ENCODE data around the gene RAB1A. TPM values are rescaled to one million over a fixed set of nuclear protein-coding genes. Genes with fewer than 3 reads are reported as not detected.
A peak's percentile ranks its signal among the peaks of the same experiment; 100 is the strongest.

RAB1A gene
- total and polyA plus RNA-seq, 9 of the 15 experiments (the other 6 are each of a cell fraction or from before 2014, with no cell fraction given): 43.8 to 163 (median 67.7) TPM

DNA sequence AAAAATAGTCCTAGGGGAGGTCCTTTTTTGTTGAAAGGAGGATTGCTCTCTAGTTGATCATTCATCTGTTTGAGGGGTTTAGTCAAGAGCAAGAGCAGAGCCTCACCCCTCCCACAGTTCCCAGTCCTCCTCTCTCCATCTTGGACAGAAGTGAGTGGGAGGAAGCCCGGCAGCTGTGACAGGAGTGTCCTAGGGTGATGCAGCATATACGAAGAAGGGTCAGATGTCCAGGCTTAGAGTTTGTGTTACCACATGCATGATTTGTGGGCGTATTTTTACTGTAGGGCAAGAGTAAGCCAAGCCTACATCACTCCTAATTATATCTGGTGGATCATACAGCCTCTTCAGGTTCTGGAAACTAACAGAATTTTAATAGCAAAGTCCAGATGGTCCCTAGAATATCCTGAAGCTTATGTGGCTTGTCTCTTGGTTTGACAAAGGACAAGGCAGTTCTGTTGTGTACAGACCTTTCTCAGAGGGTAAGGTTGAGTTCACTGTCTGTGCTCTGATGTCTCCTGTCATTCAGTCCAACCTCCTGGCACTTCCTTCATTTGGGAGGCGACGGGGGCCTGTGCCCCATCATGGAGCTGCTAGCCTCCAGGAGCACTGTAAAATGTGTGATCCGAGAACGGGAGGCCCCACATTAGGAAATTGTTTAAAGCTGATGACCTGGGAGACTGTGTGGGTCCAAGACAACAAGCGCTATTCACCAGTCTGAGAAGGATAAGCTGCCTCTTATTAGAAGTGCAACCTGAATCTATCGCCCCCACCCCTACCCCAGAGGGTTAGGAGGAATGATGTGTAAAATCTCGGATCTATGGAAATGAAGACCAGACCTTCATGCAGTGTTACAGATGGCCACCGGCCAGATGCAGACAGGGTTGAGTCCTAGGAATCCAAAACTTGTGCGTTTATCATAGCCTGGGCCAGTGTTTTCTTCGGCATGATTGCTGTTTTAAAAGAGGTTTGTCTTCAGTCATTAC is 66.8 kb downstream of the RAB1A start (continued):
- TF ChIP-seq, protein P1, sequence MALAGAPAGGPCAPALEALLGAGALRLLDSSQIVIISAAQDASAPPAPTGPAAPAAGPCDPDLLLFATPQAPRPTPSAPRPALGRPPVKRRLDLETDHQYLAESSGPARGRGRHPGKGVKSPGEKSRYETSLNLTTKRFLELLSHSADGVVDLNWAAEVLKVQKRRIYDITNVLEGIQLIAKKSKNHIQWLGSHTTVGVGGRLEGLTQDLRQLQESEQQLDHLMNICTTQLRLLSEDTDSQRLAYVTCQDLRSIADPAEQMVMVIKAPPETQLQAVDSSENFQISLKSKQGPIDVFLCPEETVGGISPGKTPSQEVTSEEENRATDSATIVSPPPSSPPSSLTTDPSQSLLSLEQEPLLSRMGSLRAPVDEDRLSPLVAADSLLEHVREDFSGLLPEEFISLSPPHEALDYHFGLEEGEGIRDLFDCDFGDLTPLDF (CRISPR knock-in tag; IDR thresholded peaks at IDR 0.05): no peak
- TF ChIP-seq, protein P2, sequence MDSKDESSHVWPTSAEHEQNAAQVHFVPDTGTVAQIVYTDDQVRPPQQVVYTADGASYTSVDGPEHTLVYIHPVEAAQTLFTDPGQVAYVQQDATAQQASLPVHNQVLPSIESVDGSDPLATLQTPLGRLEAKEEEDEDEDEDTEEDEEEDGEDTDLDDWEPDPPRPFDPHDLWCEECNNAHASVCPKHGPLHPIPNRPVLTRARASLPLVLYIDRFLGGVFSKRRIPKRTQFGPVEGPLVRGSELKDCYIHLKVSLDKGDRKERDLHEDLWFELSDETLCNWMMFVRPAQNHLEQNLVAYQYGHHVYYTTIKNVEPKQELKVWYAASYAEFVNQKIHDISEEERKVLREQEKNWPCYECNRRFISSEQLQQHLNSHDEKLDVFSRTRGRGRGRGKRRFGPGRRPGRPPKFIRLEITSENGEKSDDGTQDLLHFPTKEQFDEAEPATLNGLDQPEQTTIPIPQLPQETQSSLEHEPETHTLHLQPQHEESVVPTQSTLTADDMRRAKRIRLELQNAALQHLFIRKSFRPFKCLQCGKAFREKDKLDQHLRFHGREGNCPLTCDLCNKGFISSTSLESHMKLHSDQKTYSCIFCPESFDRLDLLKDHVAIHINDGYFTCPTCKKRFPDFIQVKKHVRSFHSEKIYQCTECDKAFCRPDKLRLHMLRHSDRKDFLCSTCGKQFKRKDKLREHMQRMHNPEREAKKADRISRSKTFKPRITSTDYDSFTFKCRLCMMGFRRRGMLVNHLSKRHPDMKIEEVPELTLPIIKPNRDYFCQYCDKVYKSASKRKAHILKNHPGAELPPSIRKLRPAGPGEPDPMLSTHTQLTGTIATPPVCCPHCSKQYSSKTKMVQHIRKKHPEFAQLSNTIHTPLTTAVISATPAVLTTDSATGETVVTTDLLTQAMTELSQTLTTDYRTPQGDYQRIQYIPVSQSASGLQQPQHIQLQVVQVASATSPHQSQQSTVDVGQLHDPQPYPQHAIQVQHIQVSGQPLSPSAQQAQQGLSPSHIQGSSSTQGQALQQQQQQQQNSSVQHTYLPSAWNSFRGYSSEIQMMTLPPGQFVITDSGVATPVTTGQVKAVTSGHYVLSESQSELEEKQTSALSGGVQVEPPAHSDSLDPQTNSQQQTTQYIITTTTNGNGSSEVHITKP (IDR thresholded peaks at IDR 0.05; ENCODE audit: partially characterized antibody): peak; percentile 29
- TF ChIP-seq, protein P3, sequence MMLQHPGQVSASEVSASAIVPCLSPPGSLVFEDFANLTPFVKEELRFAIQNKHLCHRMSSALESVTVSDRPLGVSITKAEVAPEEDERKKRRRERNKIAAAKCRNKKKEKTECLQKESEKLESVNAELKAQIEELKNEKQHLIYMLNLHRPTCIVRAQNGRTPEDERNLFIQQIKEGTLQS (IDR thresholded peaks at IDR 0.05): peak; percentile 37
- TF ChIP-seq, protein P3 (CRISPR knock-in tag; conservative IDR thresholded peaks at IDR 0.05): no peak
- peak; percentile 78 for TF ChIP-seq C11orf30 (IDR thresholded peaks at IDR 0.05; ENCODE audit: low read depth)
- no peak for TF ChIP-seq NFIC (IDR thresholded peaks at IDR 0.05)
- TF ChIP-seq HMG20A (CRISPR knock-in tag; conservative IDR thresholded peaks at IDR 0.05): no peak
- 0 out of 2 replicates have a peak, but pooled peaks have one; percentile 25 for TF ChIP-seq ZNF766 (CRISPR knock-in tag; conservative IDR thresholded peaks at IDR 0.05)
- no peak for TF ChIP-seq ZNF184 (CRISPR knock-in tag; IDR thresholded peaks at IDR 0.05)
- no peak for TF ChIP-seq PRPF4 (IDR thresholded peaks at IDR 0.05; ENCODE audit: insufficient read depth, low read depth, low read length, poor library complexity, severe bottlenecking)
- TF ChIP-seq, protein P4, sequence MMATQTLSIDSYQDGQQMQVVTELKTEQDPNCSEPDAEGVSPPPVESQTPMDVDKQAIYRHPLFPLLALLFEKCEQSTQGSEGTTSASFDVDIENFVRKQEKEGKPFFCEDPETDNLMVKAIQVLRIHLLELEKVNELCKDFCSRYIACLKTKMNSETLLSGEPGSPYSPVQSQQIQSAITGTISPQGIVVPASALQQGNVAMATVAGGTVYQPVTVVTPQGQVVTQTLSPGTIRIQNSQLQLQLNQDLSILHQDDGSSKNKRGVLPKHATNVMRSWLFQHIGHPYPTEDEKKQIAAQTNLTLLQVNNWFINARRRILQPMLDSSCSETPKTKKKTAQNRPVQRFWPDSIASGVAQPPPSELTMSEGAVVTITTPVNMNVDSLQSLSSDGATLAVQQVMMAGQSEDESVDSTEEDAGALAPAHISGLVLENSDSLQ (IDR thresholded peaks at IDR 0.05): peak; percentile 69
- peak in 1 of 2 experiments; percentile 75; a peak in 1 of 4 replicates for TF ChIP-seq RCOR1 (IDR thresholded peaks at IDR 0.05; ENCODE audit: borderline replicate concordance in 1 of 2, low read depth in 2 of 2, low read length in 2 of 2)
- TF ChIP-seq GTF2E2 (tag; IDR thresholded peaks at IDR 0.05): no peak
- TF ChIP-seq ZNF316 (IDR thresholded peaks at IDR 0.05): peak; percentile 70
- 0 out of 2 replicates have a peak, but pooled peaks have one; percentile 29 for TF ChIP-seq TEAD4 (IDR thresholded peaks at IDR 0.05; ENCODE audit: low read length)
- TF ChIP-seq TEAD4 (CRISPR knock-in tag; IDR thresholded peaks at IDR 0.05; ENCODE audit: borderline replicate concordance): no peak
- TF ChIP-seq, protein P5, sequence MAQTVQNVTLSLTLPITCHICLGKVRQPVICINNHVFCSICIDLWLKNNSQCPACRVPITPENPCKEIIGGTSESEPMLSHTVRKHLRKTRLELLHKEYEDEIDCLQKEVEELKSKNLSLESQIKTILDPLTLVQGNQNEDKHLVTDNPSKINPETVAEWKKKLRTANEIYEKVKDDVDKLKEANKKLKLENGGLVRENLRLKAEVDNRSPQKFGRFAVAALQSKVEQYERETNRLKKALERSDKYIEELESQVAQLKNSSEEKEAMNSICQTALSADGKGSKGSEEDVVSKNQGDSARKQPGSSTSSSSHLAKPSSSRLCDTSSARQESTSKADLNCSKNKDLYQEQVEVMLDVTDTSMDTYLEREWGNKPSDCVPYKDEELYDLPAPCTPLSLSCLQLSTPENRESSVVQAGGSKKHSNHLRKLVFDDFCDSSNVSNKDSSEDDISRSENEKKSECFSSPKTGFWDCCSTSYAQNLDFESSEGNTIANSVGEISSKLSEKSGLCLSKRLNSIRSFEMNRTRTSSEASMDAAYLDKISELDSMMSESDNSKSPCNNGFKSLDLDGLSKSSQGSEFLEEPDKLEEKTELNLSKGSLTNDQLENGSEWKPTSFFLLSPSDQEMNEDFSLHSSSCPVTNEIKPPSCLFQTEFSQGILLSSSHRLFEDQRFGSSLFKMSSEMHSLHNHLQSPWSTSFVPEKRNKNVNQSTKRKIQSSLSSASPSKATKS (CRISPR knock-in tag; IDR thresholded peaks at IDR 0.05): no peak

Measured in K562 (cell line).